Activated T-cell treated with anti-CD3 and anti-CD28 coated beads, Interleukin-2, amount 50 U/mL, for 4 hours (primary cell): ENCODE data around the gene F13A1. TPM values are rescaled to one million over a fixed set of nuclear protein-coding genes. Genes with fewer than 3 reads are reported as not detected.
"Not testable (repeated sequence)": the region's sequence is repeated elsewhere in the genome, so short reads cannot be mapped to it uniquely, and the experiment has no call there.

ENCODE experiments used
- ATAC-seq, 2 donors: fragments of 200-7000 bp; cut with Tn5 transposase; one replicate each; pipeline ENCODE4 v1.10.0; 2021
- DNase-seq: peaks from one replicate; pipeline ENCODE4 v3.0.0-alpha.2; 2020
- H3K27me3 Mint-ChIP-seq: one replicate; pipeline ENCODE4 v1.8.0; 2021; ENCODE audit warnings: low read depth, mixed read lengths
- H3K36me3 Mint-ChIP-seq: one replicate; pipeline ENCODE4 v1.8.0; 2022; ENCODE audit warnings: mixed read lengths; ENCODE audit not compliant: insufficient read depth
- H3K4me1 Mint-ChIP-seq: one replicate; pipeline ENCODE4 v1.8.0; 2021; ENCODE audit warnings: low read depth, mixed read lengths
- H3K4me3 Mint-ChIP-seq: one replicate; pipeline ENCODE4 v1.8.0; 2021; ENCODE audit warnings: mild to moderate bottlenecking, moderate library complexity, mixed read lengths
- H3K9me3 Mint-ChIP-seq: one replicate; pipeline ENCODE4 v1.8.0; 2021; ENCODE audit warnings: mixed read lengths
- total RNA-seq, 3 donors: library from RNA; stranded (reverse); gene quantifications; one replicate each; pipeline ENCODE4 v1.2.1, GENCODE V29; 2021

The F13A1 gene
- total RNA-seq, 3 donors from 2014 or later, result 0.14 to 0.16 (median 0.15) TPM

DNA sequence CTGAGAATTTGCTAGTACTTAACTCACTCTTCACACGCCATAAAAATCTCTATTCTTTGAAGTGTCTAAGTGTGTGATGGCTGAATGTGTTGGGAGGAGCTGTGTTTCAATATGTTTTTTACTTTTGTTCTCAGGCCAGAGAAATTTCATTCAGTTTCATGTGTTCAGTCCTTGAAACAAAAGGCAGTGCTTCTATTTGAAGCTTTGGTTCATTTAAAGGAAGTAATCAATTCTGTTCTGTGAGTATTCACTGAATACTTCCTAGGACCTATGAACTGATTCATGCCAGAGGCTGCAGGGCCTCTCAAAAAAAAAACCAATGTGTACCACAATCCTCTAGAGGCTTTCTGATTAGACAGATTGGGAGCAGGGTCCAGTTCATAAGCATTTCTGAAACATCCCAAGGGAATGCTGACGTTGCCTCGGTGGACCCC, 12.4 kb upstream of the F13A1 start:
- no peaks in the 10 kb centered on the region for H3K9me3 Mint-ChIP-seq
- DNase-seq, result no peak
- H3K27me3 Mint-ChIP-seq, result peaks cover 6% of the 10 kb centered on the region
- no peak overlapping the region for H3K4me3 Mint-ChIP-seq
- H3K36me3 Mint-ChIP-seq, result no peaks in the 10 kb centered on the region
- ATAC-seq, result no peak
- H3K4me1 Mint-ChIP-seq, result peaks cover 4% of the 10 kb centered on the region

DNA sequence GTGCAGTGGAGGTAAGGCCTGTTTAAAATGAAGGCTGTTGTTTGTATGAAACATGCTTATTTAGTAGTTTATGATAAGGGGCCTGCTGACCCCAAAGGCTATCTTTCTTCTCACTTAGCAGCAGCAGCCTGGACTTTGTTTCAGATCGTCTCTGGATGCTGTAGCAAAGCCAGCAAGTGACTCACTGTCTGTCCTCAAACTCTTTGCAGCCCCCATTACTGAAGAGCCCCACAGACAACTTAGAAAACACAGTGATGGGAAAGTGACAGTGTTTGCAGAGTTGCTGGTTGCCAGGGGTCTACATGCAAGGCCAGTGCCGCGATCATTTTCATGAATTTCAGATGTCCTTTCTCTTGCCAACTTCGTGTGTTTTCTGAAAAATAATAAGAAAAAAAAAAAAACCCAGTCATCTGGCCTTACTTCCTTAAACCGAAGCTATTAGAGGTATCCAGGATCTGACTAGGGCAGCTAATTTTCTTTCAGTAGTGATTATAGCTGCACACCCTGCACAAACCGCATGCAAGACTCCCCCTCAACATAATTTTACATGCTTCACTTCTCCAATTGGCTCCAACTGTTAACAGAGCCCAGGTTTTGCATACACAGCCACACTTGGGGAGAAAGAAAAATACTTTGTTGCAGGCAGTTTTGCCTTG, 11.6 kb upstream of the F13A1 start:
- Mint-ChIP-seq H3K4me1 (peaks cover 4% of the 10 kb centered on the region), H3K4me3 (no peak overlapping the region), H3K27me3 (peaks cover 6% of the 10 kb centered on the region), H3K36me3 (no peaks in the 10 kb centered on the region), H3K9me3 (no peaks in the 10 kb centered on the region)
- ATAC-seq (no peak), DNase-seq (no peak)

DNA sequence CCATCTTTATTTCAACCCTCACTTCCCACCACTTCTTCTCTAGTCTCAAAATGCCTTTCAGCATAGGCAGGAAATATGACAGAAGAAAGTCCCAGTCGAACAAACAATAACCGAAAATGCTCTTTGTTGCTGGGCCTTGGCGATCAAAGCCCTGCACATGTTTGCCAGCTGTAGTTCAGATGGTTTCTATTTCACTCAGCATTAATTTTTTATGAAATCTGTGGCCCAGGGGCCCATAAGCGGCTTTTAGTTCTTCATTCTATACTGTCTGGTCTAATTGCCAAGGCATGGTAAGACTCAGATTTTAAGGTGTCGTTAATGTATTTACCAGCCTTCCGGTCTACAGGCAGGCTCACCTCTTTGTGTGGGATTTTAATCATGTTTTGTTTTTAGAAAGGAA, 10.9 kb upstream of the F13A1 start:
- Mint-ChIP-seq H3K27me3 (peaks cover 4% of the 10 kb centered on the region), H3K4me1 (peaks cover 4% of the 10 kb centered on the region), H3K4me3 (no peak overlapping the region), H3K9me3 (no peaks in the 10 kb centered on the region), H3K36me3 (no peaks in the 10 kb centered on the region)
- DNase-seq (no peak), ATAC-seq (no peak)

DNA sequence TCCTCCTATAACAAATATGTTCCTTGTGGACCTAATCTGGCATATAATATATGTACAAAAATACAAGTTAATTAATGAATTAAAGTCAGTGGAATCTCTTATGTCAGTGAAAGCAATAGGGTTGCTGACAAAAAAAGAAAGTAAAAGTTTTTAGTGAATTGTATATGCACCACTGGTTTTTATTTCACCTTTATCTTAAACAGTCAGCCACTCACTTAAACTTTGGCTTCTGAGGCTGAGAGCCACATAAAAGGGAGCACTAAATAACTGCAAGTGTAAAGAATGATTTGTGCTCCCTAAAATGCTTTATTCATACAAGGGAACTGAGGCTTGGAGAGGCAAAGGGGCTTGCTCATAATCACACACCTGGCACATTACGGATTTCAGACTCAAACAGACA, 9.9 kb upstream of the F13A1 start:
- H3K4me1 Mint-ChIP-seq, result peaks cover 4% of the 10 kb centered on the region
- peaks cover 3% of the 10 kb centered on the region for H3K27me3 Mint-ChIP-seq
- ATAC-seq (no peak), DNase-seq (no peak)
- H3K36me3 Mint-ChIP-seq, result no peaks in the 10 kb centered on the region
- no peaks in the 10 kb centered on the region for H3K9me3 Mint-ChIP-seq
- H3K4me3 Mint-ChIP-seq, result no peak overlapping the region

DNA sequence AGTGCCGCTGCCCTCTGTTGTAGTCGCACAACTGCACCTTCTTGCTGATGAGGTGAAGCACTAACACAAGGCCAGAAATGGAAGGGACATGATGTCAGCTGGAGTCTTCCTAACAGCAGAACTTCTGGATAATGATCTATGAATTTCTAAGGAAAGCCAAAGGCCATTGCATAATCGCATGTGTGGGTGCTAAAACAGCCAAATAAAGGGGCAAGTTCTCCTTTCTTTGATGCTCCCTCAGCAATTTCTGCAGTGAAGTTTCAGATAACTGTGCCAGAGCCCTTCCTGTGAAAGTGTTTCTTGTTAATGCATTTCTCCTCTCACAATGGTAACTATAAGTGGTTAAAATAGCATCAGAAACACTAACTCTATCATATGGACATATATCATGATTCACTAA, 8.0 kb upstream of the F13A1 start:
- no peaks in the 10 kb centered on the region for H3K36me3 Mint-ChIP-seq
- H3K4me3 Mint-ChIP-seq, result no peak overlapping the region
- peaks cover 3% of the 10 kb centered on the region for H3K27me3 Mint-ChIP-seq
- ATAC-seq (no peak), DNase-seq (no peak)
- H3K4me1 Mint-ChIP-seq, result peaks cover 4% of the 10 kb centered on the region
- no peaks in the 10 kb centered on the region for H3K9me3 Mint-ChIP-seq

DNA sequence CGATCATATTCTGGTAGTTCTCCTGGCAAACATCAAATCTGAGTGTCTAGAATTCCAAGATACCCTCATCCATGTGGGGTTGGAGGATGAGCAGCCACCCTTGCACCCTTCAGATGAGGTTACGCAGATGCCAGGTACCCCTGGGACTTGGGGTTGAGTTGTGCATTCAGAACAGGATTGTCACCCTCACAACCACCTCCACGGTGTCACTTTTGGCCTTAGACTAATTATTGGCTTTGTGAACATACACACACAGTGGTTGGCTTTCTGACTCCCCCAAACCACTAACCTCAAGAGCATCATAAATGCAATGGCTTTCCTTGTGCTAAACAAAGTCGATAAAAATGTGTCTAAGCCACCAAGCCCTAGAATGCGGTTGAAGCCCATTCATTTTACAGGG, 2.9 kb upstream of the F13A1 start:
- H3K36me3 Mint-ChIP-seq, result no peaks in the 10 kb centered on the region
- H3K9me3 Mint-ChIP-seq, result no peaks in the 10 kb centered on the region
- no peaks in the 10 kb centered on the region for H3K4me1 Mint-ChIP-seq
- no peak for ATAC-seq
- H3K4me3 Mint-ChIP-seq, result no peak overlapping the region
- no peak for DNase-seq
- H3K27me3 Mint-ChIP-seq, result peaks cover 37% of the 10 kb centered on the region

DNA sequence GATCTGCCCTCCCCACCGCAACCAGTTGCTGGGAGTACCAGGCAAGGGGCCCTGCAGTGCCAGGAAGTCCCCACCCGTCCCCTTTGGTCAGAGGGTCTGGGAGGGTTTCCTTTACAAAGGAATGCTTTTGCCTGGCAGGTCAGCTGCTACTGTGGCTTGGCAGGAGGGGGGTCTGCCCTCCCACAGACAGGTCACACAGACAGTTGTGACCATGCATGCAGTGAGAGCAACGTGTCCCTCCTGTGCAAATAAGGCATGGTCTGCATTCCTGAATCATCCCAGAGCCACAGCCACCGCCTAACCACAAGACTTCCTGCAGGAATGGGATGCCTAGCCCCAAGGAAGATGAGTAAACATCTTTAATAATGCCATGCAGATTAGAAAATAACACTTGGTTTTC, 439 bp upstream of the F13A1 start:
- no peak for ATAC-seq
- peaks cover 47% of the 10 kb centered on the region for H3K27me3 Mint-ChIP-seq
- no peak for DNase-seq

DNA sequence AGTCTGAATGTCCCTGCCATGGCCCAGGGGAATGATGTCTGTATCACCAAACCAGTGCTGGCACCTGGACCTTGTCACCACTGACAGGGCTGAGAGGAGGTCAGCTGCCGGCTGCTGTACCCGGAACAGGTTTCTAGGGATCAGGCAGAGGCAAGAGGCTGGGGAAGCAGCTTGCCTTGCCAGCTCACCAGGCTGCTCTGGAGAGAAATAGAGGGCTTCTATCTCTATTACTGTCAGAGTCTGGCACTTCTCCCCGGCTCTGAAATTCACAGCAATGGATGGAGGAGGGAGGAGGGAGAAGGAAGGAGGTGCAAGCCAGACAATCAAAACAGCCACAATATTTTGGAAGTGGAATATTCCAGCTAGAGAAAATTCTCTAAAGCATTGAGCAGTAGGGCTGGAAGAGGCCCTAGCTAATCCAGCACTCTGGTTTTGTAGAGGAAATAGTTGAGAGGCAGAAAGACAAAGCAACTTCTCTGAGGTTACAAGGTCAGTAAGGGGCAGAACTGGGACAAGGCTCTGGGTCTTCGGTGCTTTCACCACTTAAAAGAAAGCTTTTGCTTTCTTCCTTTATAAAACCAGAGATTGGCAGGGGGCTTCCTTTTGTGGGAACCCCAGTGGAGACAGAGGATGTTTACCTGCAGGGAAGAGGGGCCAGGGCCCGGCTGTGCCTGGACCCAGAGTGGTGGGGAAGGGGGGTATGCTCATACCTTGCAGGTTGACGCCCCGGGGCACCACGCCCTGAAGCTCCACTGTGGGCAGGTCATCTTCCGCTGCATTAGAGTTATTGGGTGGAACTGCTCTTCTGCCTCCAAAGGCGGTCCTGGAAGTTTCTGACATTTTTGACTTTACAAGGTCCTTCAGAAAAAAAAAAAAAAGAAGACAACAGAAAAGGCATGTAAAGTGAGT, 2.4 kb downstream of the F13A1 start:
- H3K9me3 Mint-ChIP-seq, result no peaks in the 10 kb centered on the region
- DNase-seq, result no peak
- no peaks in the 10 kb centered on the region for H3K36me3 Mint-ChIP-seq
- H3K27me3 Mint-ChIP-seq, result peaks cover 52% of the 10 kb centered on the region
- H3K4me1 Mint-ChIP-seq, result no peaks in the 10 kb centered on the region
- H3K4me3 Mint-ChIP-seq, result no peak overlapping the region
- ATAC-seq, result no peak

More for the DNA sequence above, 439 bp upstream of the F13A1 start:
- Mint-ChIP-seq H3K4me1 (no peaks in the 10 kb centered on the region), H3K4me3 (no peak overlapping the region), H3K36me3 (no peaks in the 10 kb centered on the region), H3K9me3 (no peaks in the 10 kb centered on the region)

DNA sequence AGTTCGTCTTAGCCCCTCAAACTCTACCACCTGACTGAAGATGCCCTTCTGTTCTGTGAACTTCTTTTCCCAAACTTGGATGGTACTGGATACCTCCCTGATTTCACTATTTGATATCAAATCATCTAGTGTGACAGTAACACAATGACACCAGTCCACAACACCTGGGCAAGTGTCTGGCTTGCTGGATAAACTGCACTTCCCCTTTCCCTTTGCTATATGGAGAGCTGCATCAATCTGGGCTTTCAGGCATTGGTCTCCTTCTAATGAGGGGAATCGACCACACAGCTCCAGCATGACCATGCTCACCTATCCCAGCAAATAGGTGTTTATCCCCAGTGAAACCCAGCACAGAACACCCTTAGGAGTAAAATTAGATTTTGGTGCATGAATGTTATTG, 3.1 kb downstream of the F13A1 start:
- Mint-ChIP-seq H3K36me3 (no peaks in the 10 kb centered on the region), H3K27me3 (peaks cover 52% of the 10 kb centered on the region), H3K9me3 (no peaks in the 10 kb centered on the region), H3K4me3 (no peak overlapping the region), H3K4me1 (no peaks in the 10 kb centered on the region)
- DNase-seq (no peak), ATAC-seq (no peak)

DNA sequence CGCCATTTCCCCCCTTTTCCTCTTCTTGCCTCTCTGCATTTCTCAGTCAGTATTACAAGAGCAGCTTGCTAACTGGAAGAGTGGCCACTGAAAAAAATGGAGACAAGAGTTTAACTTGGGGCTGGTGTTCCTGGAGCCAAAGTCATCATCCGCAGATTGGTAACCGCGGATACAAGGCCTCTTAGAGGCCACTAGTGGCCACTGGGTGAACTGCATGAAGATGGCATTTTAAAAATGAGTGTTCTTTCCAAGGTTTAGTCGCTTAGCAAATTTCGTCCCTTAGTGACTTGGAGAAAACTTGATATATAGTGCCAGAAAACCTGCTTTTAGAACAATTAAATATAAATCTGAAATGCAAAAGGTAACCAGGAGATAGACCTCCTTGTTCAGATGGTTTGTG, 4.8 kb downstream of the F13A1 start:
- no peaks in the 10 kb centered on the region for H3K36me3 Mint-ChIP-seq
- no peaks in the 10 kb centered on the region for H3K4me1 Mint-ChIP-seq
- ATAC-seq, result no peak
- peaks cover 43% of the 10 kb centered on the region for H3K27me3 Mint-ChIP-seq
- H3K4me3 Mint-ChIP-seq, result no peak overlapping the region
- DNase-seq, result no peak
- no peaks in the 10 kb centered on the region for H3K9me3 Mint-ChIP-seq

DNA sequence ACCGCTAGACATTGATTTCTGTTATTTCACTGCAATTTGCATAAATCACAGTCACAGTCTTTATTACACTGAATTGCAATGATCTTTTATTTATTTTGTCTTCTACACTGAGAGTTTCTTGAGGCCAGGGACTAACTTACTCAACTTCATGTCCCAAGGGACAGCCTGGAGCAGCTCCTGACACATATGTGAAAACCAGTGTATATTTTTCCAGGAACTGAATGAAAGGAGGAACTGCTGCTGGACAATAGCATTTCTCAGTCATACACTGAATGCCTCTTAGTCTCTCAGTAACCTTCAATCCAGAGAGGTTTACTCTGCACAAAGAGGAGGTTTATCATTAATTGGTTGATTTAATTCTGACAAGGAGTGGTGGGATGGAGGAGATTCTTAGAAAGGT, 5.9 kb downstream of the F13A1 start:
- H3K36me3 Mint-ChIP-seq, result no peaks in the 10 kb centered on the region
- no peak for DNase-seq
- ATAC-seq, result no peak
- no peaks in the 10 kb centered on the region for H3K4me1 Mint-ChIP-seq
- H3K4me3 Mint-ChIP-seq, result no peak overlapping the region
- peaks cover 42% of the 10 kb centered on the region for H3K27me3 Mint-ChIP-seq
- H3K9me3 Mint-ChIP-seq, result no peaks in the 10 kb centered on the region

DNA sequence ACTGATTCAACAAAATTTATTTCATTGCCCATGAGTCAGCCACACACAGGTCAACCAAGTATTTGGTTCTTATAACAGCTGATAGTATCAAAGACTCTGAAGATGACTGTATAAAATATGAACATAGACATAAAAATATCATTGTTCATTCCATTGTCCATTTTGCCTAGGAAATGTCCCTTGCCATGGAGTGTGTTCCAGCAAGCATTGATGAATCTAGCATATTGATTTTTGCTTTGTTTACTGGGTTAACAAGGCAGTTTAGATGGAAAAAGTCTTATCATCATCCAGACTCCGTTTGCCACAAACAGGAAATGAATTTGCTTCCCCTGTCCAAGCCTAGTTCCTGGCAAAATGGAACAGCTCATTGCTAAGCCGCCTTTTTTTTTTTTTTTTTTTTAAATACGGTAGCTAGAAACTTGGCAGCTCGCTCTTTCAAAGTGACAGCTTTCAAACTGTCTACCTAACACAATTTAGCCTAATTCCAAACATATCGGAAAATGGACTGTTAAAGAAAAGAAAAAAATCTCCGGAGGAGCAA, 7.5 kb downstream of the F13A1 start:
- no peak for ATAC-seq

DNA sequence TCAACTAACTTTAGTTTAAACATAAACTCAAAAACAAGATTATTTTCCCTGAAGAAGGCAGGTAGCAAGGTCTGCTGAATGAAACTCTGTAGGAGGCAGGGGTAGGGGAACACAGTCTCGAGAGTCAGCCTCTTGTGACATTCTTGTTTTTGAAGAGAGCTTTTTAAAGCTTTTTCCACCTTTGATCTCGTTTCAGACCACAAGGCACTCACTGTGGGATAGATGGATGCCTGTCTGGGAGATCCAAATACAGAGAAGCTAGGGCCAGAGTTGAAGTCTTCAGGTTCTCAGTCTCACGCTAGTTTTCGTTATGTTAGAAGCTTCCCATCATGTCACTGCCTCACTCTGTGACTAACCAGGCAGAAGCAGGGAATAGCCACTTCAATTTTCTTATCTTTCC, 14.9 kb downstream of the F13A1 start:
- DNase-seq (no peak), ATAC-seq (no peak)
- peaks cover 19% of the 10 kb centered on the region for H3K27me3 Mint-ChIP-seq
- H3K4me1 Mint-ChIP-seq, result no peaks in the 10 kb centered on the region
- no peaks in the 10 kb centered on the region for H3K9me3 Mint-ChIP-seq
- no peaks in the 10 kb centered on the region for H3K36me3 Mint-ChIP-seq
- no peak overlapping the region for H3K4me3 Mint-ChIP-seq

More for the DNA sequence above, 7.5 kb downstream of the F13A1 start:
- H3K9me3 Mint-ChIP-seq, result no peaks in the 10 kb centered on the region
- no peak for DNase-seq
- H3K27me3 Mint-ChIP-seq, result peaks cover 33% of the 10 kb centered on the region
- no peaks in the 10 kb centered on the region for H3K4me1 Mint-ChIP-seq
- no peaks in the 10 kb centered on the region for H3K36me3 Mint-ChIP-seq
- no peak overlapping the region for H3K4me3 Mint-ChIP-seq

DNA sequence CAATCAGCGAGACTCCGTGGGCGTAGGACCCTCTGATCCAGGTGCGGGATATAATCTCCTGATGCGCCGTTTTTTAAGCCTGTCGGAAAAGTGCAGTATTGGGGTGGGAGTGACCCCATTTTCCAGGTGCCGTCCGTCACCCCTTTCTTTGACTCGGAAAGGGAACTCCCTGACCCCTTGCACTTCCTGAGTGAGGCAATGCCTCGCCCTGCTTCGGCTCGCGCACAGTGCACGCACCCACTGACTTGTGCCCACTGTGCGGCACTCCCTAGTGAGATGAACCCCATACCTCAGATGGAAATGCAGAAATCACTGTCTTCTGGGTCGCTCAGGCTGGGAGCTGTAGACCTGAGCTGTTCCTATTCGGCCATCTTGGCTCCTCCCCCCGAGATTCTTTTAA, 20.1 kb downstream of the F13A1 start:
- not testable (repeated sequence) for H3K36me3 Mint-ChIP-seq, ATAC-seq, H3K9me3 Mint-ChIP-seq, H3K4me3 Mint-ChIP-seq, DNase-seq, H3K4me1 Mint-ChIP-seq
- peaks cover 18% of the 10 kb centered on the region for H3K27me3 Mint-ChIP-seq

DNA sequence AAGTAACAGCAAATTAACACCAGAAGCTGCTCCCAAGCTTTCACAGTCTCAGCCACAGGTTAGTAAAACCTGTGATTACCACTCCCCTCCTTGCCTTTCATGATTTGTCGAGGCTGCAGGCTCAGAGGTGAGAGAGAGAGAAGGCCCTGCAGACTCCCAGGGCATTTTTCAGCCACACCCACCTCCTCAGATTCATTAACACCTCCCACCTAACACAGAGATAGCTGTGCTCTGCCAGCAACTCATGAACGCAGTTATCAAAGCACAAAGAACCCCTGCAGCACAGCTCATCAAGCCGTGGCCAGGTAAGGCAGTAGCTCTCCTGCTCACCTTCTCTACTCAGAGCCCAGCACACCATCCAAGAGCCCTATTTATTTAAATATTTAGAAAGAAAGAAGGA, 27.1 kb downstream of the F13A1 start:
- H3K4me1 Mint-ChIP-seq, result no peaks in the 10 kb centered on the region
- H3K27me3 Mint-ChIP-seq, result peaks cover 10% of the 10 kb centered on the region
- ATAC-seq (no peak), DNase-seq (no peak)
- no peaks in the 10 kb centered on the region for H3K9me3 Mint-ChIP-seq
- H3K36me3 Mint-ChIP-seq, result no peaks in the 10 kb centered on the region
- no peak overlapping the region for H3K4me3 Mint-ChIP-seq
